Activated CD4-positive, alpha-beta memory T cell treated with anti-CD3 and anti-CD28 coated beads, Interleukin-2, amount 10 ng/mL, durations not matched to agents 7 days and 5 days (primary cell): ENCODE measurements around the gene TGFBR3L. TPM values are rescaled to one million over a fixed set of nuclear protein-coding genes. Genes with fewer than 3 reads are reported as not detected.
"Not testable (repeated sequence)": the region's sequence is repeated elsewhere in the genome, so short reads cannot be mapped to it uniquely, and the experiment has no call there.

Experiments
- CTCF ChIA-PET: fragments of 350-600 bp; sonication (Branson Sonifier 250); formaldehyde crosslinking; loops from one replicate; lab custom pipeline; 2021; ENCODE audit warnings: antibody characterized with exemption, inconsistent platforms; lab: Charles Lee
- POLR2A ChIA-PET: fragments of 350-600 bp; sonication (Branson Sonifier 250); formaldehyde crosslinking; loops from one replicate; lab custom pipeline; 2021; ENCODE audit warnings: antibody characterized with exemption; lab: Charles Lee
- DNase-seq: peaks from one replicate; pipeline ENCODE4 v3.0.0-alpha.2; 2020
- H3K27ac Mint-ChIP-seq: one replicate; pipeline ENCODE4 v1.8.0; 2021; ENCODE audit warnings: mild to moderate bottlenecking, mixed read lengths
- H3K27me3 Mint-ChIP-seq: one replicate; pipeline ENCODE4 v1.8.0; 2021; ENCODE audit warnings: mixed read lengths
- H3K36me3 Mint-ChIP-seq: one replicate; pipeline ENCODE4 v1.8.0; 2021; ENCODE audit warnings: low read depth, mixed read lengths
- H3K4me1 Mint-ChIP-seq: one replicate; pipeline ENCODE4 v1.8.0; 2021; ENCODE audit warnings: mixed read lengths
- H3K4me3 Mint-ChIP-seq: one replicate; pipeline ENCODE4 v1.8.0; 2021; ENCODE audit warnings: mild to moderate bottlenecking, mixed read lengths
- H3K9me3 Mint-ChIP-seq: one replicate; pipeline ENCODE4 v1.8.0; 2021; ENCODE audit warnings: mixed read lengths
- total RNA-seq, 2 experiments: library from RNA; stranded (reverse); gene quantifications; one replicate each; pipeline ENCODE4 v1.2.3, GENCODE V29; 2021

Gene TGFBR3L
- total RNA-seq, 2 experiments from 2014 or later, result 4.2 to 4.6 TPM

- H3K9me3 Mint-ChIP-seq, H3K27ac Mint-ChIP-seq, DNase-seq, H3K36me3 Mint-ChIP-seq: not testable (repeated sequence)
- peaks cover 40% of the 10 kb centered on the region for H3K4me1 Mint-ChIP-seq
- H3K4me3 Mint-ChIP-seq, result peak overlapping the region; percentile 58
- ChIA-PET POLR2A (interaction anchor here (1.2 to 1.4 kb wide), 3 partner anchors 8 to 26 kb away, joined by 3 to 8 read pairs (median 3); partner anchors contain the start of gene MAP2K7), CTCF (interaction anchor here (0.8 to 1.9 kb wide), 5 partner anchors 14 to 49 kb away, joined by 3 to 7 read pairs (median 4); partner anchors contain the start of genes MAP2K7 and TIMM44)
- peaks cover 27% of the 10 kb centered on the region for H3K27me3 Mint-ChIP-seq
Observed at GRCh38 chr19:7918062-7918614, 3.5 kb downstream of the TGFBR3L start.

- POLR2A ChIA-PET, result interaction anchor here (1.3 to 3.3 kb wide), 4 partner anchors 8 to 25 kb away, joined by 3 to 26 read pairs (median 17); partner anchors contain the start of genes MAP2K7 and TIMM44
- Mint-ChIP-seq H3K27ac (no peak overlapping the region), H3K36me3 (no peaks in the 10 kb centered on the region), H3K27me3 (peaks cover 27% of the 10 kb centered on the region), H3K9me3 (no peaks in the 10 kb centered on the region), H3K4me3 (peak overlapping the region; percentile 74), H3K4me1 (peaks cover 40% of the 10 kb centered on the region)
- CTCF ChIA-PET, result interaction anchor here (0.8 to 2.7 kb wide), 8 partner anchors 11 to 50 kb away, joined by 3 to 26 read pairs (median 6); partner anchors contain the start of genes MAP2K7 and TIMM44
- DNase-seq, result no peak
Observed at GRCh38 chr19:7918615-7919421, 4.2 kb downstream of the TGFBR3L start.

GRCh38 chr19:7919610-7920518 lies 5.2 kb downstream of the TGFBR3L start, which contains the start of gene SNAPC2:
SNAPC2 (plus strand) TSS chr19:7920338; CDS start chr19:7920367, 29 bp downstream.
- H3K9me3 Mint-ChIP-seq, result no peaks in the 10 kb centered on the region
- ChIA-PET CTCF (interaction anchor here (0.5 to 3.3 kb wide), 9 partner anchors 10 to 352 kb away, joined by 3 to 26 read pairs (median 8); partner anchors contain the start of genes MAP2K7, PET100, TIMM44 and TRAPPC5), POLR2A (interaction anchor here (0.8 to 3.3 kb wide), 11 partner anchors 8 to 821 kb away, joined by 3 to 26 read pairs (median 5); partner anchors contain the start of genes ELAVL1, MAP2K7, PET100 and TIMM44)
- peak within 1 kb of the TSS; percentile 81 for H3K27ac Mint-ChIP-seq
- peak within 1 kb of the TSS; percentile 82 for H3K4me3 Mint-ChIP-seq
- peaks cover 27% of the 10 kb centered on the region for H3K27me3 Mint-ChIP-seq
- peak; percentile 98 for DNase-seq
- no peaks in the 10 kb centered on the region for H3K36me3 Mint-ChIP-seq
- H3K4me1 Mint-ChIP-seq, result peaks cover 43% of the 10 kb centered on the region

GRCh38 chr19:7920519-7921301 lies 6.1 kb downstream of the TGFBR3L start:
- no peaks in the 10 kb centered on the region for H3K9me3 Mint-ChIP-seq
- POLR2A ChIA-PET, result interaction anchor here (0.8 to 3.3 kb wide), 12 partner anchors 9 to 822 kb away, joined by 3 to 26 read pairs (median 4); partner anchors contain the start of genes ELAVL1, MAP2K7, PET100 and TIMM44
- DNase-seq, result peak; percentile 100
- CTCF ChIA-PET, result interaction anchor here (1.0 to 3.3 kb wide), 7 partner anchors 9 to 352 kb away, joined by 3 to 26 read pairs (median 19); partner anchors contain the start of genes MAP2K7, TIMM44 and TRAPPC5
- H3K4me1 Mint-ChIP-seq, result peaks cover 41% of the 10 kb centered on the region
- H3K27me3 Mint-ChIP-seq, result peaks cover 22% of the 10 kb centered on the region
- peak overlapping the region; percentile 82 for H3K4me3 Mint-ChIP-seq
- H3K27ac Mint-ChIP-seq, result peak overlapping the region; percentile 81
- no peaks in the 10 kb centered on the region for H3K36me3 Mint-ChIP-seq

GRCh38 chr19:7921302-7921966 lies 6.8 kb downstream of the TGFBR3L start:
- Mint-ChIP-seq H3K27me3 (peaks cover 18% of the 10 kb centered on the region), H3K4me3 (peak overlapping the region; percentile 82), H3K9me3 (no peaks in the 10 kb centered on the region), H3K4me1 (peaks cover 42% of the 10 kb centered on the region), H3K36me3 (no peaks in the 10 kb centered on the region), H3K27ac (peak overlapping the region; percentile 80)
- CTCF ChIA-PET, result interaction anchor here (1.4 to 3.3 kb wide), 6 partner anchors 8 to 353 kb away, joined by 5 to 26 read pairs (median 21); partner anchors contain the start of genes MAP2K7, TIMM44 and TRAPPC5
- no peak for DNase-seq
- POLR2A ChIA-PET, result interaction anchor here (1.3 to 3.3 kb wide), 7 partner anchors 8 to 59 kb away, joined by 3 to 26 read pairs (median 8); partner anchors contain the start of genes MAP2K7 and TIMM44

- POLR2A ChIA-PET, result interaction anchor here (3.2 to 3.3 kb wide), 2 partner anchors 13 to 22 kb away, joined by 17 to 26 read pairs; partner anchors contain the start of gene TIMM44
- H3K27ac Mint-ChIP-seq, result no peak overlapping the region
Observed at GRCh38 chr19:7921967-7922835, 7.6 kb downstream of the TGFBR3L start.

GRCh38 chr19:7922836-7923195 lies 8.2 kb downstream of the TGFBR3L start:
- Mint-ChIP-seq H3K9me3 (no peaks in the 10 kb centered on the region), H3K4me3 (no peak overlapping the region), H3K36me3 (no peaks in the 10 kb centered on the region), H3K27ac (no peak overlapping the region), H3K4me1 (peaks cover 39% of the 10 kb centered on the region), H3K27me3 (peaks cover 15% of the 10 kb centered on the region)
- no peak for DNase-seq
- ChIA-PET CTCF (interaction anchor here (3.3 kb wide), 1 partner anchor 19 kb away, joined by 23 read pairs; the partner anchor contains the start of gene MAP2K7), POLR2A (no interaction called here)

More at GRCh38 chr19:7921967-7922835, 7.6 kb downstream of the TGFBR3L start:
- DNase-seq, result no peak
- H3K4me1 Mint-ChIP-seq, result peaks cover 40% of the 10 kb centered on the region
- H3K4me3 Mint-ChIP-seq, result peak overlapping the region; percentile 8
- H3K36me3 Mint-ChIP-seq, result no peaks in the 10 kb centered on the region
- H3K9me3 Mint-ChIP-seq, result no peaks in the 10 kb centered on the region
- H3K27me3 Mint-ChIP-seq, result peaks cover 15% of the 10 kb centered on the region
- CTCF ChIA-PET, result interaction anchor here (3.3 kb wide), 1 partner anchor 18 kb away, joined by 23 read pairs; the partner anchor contains the start of gene MAP2K7

- no peak for DNase-seq
- Mint-ChIP-seq H3K9me3 (no peaks in the 10 kb centered on the region), H3K4me1 (peaks cover 37% of the 10 kb centered on the region), H3K27ac (no peak overlapping the region), H3K36me3 (no peaks in the 10 kb centered on the region), H3K4me3 (no peak overlapping the region), H3K27me3 (peaks cover 8% of the 10 kb centered on the region)
- ChIA-PET POLR2A (no interaction called here), CTCF (interaction anchor here (1.1 kb wide), 1 partner anchor 54 kb away, joined by 4 read pairs; no protein-coding TSS in a partner anchor)
Observed at GRCh38 chr19:7923295-7924191, 8.9 kb downstream of the TGFBR3L start.

- peak overlapping the region; percentile 39 for H3K4me3 Mint-ChIP-seq
Observed at GRCh38 chr19:7924241-7924640, 9.6 kb downstream of the TGFBR3L start.

More at GRCh38 chr19:7924241-7924640, 9.6 kb downstream of the TGFBR3L start:
- Mint-ChIP-seq H3K27ac (no peak overlapping the region), H3K36me3 (no peaks in the 10 kb centered on the region), H3K27me3 (peaks cover 4% of the 10 kb centered on the region), H3K9me3 (no peaks in the 10 kb centered on the region), H3K4me1 (peaks cover 39% of the 10 kb centered on the region)
- ChIA-PET CTCF (interaction anchor here (1.1 kb wide), 1 partner anchor 55 kb away, joined by 4 read pairs; no protein-coding TSS in a partner anchor), POLR2A (no interaction called here)
- no peak for DNase-seq
